Chondrocyte (in vitro differentiated cells): ENCODE results near the gene NELL1. TPM values are rescaled to one million over a fixed set of nuclear protein-coding genes. Genes with fewer than 3 reads are reported as not detected.

Experiments
- DNase-seq: peaks from one replicate; pipeline ENCODE4 v3.0.0; 2021; ENCODE audit warnings: mixed read lengths, low spot score
- H3K27ac Mint-ChIP-seq: one replicate; pipeline ENCODE4 v1.8.0; 2021; ENCODE audit warnings: mild to moderate bottlenecking, moderate library complexity, mixed read lengths; ENCODE audit not compliant: unreplicated experiment
- H3K27me3 Mint-ChIP-seq: 2 replicates; pipeline ENCODE4 v1.8.0; 2021; ENCODE audit warnings: low read depth, mixed read lengths
- H3K36me3 Mint-ChIP-seq: 2 replicates; pipeline ENCODE4 v1.8.0; 2021; ENCODE audit warnings: low read depth, mixed read lengths
- H3K4me1 Mint-ChIP-seq: 2 replicates; pipeline ENCODE4 v1.8.0; 2021; ENCODE audit warnings: low read depth, mild to moderate bottlenecking, mixed read lengths
- H3K4me3 Mint-ChIP-seq: one replicate; pipeline ENCODE4 v1.8.0; 2021; ENCODE audit warnings: mild to moderate bottlenecking, moderate library complexity, mixed read lengths; ENCODE audit not compliant: unreplicated experiment
- H3K9me3 Mint-ChIP-seq: 2 replicates; pipeline ENCODE4 v1.8.0; 2021; ENCODE audit warnings: low read depth, mixed read lengths
- total RNA-seq: library from RNA; stranded (reverse); gene quantifications from 3 replicates; pipeline ENCODE4 v1.2.1, GENCODE V29; 2021
- TF ChIP-seq, protein P1 (sequence below): fragments of 200-600 bp; sonication (generic); IDR thresholded peaks from 2 replicates; pipeline ENCODE4 v1.5.0; 2021; ENCODE audit warnings: antibody characterized with exemption, mild to moderate bottlenecking, moderate library complexity

NELL1 gene
- total RNA-seq, 1 donor from 2014 or later = not detected

DNA sequence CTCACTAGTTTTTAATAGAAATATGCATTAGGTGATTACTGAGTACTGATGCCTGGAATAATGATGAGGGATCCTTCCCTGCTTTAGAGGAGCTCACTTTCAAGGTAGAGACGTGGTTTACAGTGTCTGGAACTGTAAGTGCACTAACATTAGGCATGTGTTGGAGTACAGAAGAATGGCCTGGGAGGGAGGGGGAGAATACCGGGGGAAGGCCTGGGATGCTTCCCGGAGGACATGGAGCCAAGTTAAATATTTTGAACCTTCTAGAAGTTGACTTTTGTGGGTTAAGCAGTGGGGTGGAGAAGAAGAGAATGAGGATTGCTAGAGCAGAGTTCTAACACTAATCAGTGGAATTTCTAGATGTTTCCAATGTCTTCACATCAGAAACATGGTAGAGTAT is 261.6 kb downstream of the NELL1 start:
- Mint-ChIP-seq H3K27me3 (peaks cover 7% of the 10 kb centered on the region), H3K9me3 (no peaks in the 10 kb centered on the region), H3K4me3 (no peak overlapping the region), H3K4me1 (no peaks in the 10 kb centered on the region), H3K27ac (no peak overlapping the region), H3K36me3 (no peaks in the 10 kb centered on the region)
- no peak for DNase-seq
- TF ChIP-seq, protein P1, sequence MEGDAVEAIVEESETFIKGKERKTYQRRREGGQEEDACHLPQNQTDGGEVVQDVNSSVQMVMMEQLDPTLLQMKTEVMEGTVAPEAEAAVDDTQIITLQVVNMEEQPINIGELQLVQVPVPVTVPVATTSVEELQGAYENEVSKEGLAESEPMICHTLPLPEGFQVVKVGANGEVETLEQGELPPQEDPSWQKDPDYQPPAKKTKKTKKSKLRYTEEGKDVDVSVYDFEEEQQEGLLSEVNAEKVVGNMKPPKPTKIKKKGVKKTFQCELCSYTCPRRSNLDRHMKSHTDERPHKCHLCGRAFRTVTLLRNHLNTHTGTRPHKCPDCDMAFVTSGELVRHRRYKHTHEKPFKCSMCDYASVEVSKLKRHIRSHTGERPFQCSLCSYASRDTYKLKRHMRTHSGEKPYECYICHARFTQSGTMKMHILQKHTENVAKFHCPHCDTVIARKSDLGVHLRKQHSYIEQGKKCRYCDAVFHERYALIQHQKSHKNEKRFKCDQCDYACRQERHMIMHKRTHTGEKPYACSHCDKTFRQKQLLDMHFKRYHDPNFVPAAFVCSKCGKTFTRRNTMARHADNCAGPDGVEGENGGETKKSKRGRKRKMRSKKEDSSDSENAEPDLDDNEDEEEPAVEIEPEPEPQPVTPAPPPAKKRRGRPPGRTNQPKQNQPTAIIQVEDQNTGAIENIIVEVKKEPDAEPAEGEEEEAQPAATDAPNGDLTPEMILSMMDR = no peak

GRCh38 chr11:20933086-20933485 is 263.7 kb downstream of the NELL1 start:
- no peaks in the 10 kb centered on the region for H3K4me1 Mint-ChIP-seq

GRCh38 chr11:20933958-20934357 is 264.6 kb downstream of the NELL1 start:
- Mint-ChIP-seq H3K27me3 (peaks cover 7% of the 10 kb centered on the region), H3K4me3 (no peak overlapping the region), H3K4me1 (no peaks in the 10 kb centered on the region), H3K9me3 (no peaks in the 10 kb centered on the region), H3K27ac (no peak overlapping the region), H3K36me3 (no peaks in the 10 kb centered on the region)
- no peak for DNase-seq
- TF ChIP-seq, protein P1 = no peak

More at GRCh38 chr11:20933086-20933485, 263.7 kb downstream of the NELL1 start:
- Mint-ChIP-seq H3K27me3 (peaks cover 7% of the 10 kb centered on the region), H3K36me3 (no peaks in the 10 kb centered on the region), H3K4me3 (no peak overlapping the region), H3K27ac (no peak overlapping the region), H3K9me3 (no peaks in the 10 kb centered on the region)
- no peak for DNase-seq
- TF ChIP-seq, protein P1 = no peak

DNA sequence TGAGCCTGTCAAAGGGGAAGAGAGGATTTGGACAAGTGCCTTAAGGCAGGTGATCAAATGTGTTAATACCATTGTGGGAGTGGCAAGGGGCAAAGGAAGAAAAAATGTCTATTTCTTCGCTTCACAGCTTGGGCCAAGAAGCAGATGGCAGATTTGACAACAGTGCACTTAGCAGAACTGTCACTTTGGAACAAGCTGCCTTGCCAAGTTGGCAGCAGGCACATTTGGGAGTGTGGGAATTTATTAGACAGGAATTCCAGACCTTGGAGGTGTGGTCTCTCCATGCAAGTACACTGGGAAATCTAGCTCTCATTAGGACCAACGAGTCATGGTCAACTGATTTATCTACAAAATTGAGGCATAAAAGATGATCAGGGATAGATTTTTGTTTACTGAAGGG is 265.1 kb downstream of the NELL1 start:
- TF ChIP-seq, protein P1 = no peak
- H3K27ac Mint-ChIP-seq = no peak overlapping the region
- H3K4me3 Mint-ChIP-seq = no peak overlapping the region
- H3K36me3 Mint-ChIP-seq = no peaks in the 10 kb centered on the region
- no peak for DNase-seq
- no peaks in the 10 kb centered on the region for H3K9me3 Mint-ChIP-seq
- H3K4me1 Mint-ChIP-seq = no peaks in the 10 kb centered on the region
- peaks cover 7% of the 10 kb centered on the region for H3K27me3 Mint-ChIP-seq

- no peak overlapping the region for H3K4me3 Mint-ChIP-seq
- TF ChIP-seq, protein P1 = no peak
- H3K4me1 Mint-ChIP-seq = no peaks in the 10 kb centered on the region
- no peaks in the 10 kb centered on the region for H3K9me3 Mint-ChIP-seq
- no peak overlapping the region for H3K27ac Mint-ChIP-seq
- no peak for DNase-seq
- H3K36me3 Mint-ChIP-seq = no peaks in the 10 kb centered on the region
- peaks cover 4% of the 10 kb centered on the region for H3K27me3 Mint-ChIP-seq
Measured at GRCh38 chr11:20937826-20938225, 268.4 kb downstream of the NELL1 start.
